HCT116 (cell line): Measurements from ENCODE around the gene LRRC74B.

Experiments
- EZH2 ChIP-seq: fragments of 200-600 bp; sonication (generic); IDR thresholded peaks from 2 replicates; pipeline ENCODE4 v1.6.1; 2017; ENCODE audit warnings: antibody characterized with exemption, mixed run types
- POLR2AphosphoS5 ChIP-seq: IDR thresholded peaks from 2 replicates; pipeline ENCODE4 v1.6.1; 2011; ENCODE audit warnings: mild to moderate bottlenecking, low read depth, low read length, moderate library complexity
- SP1 ChIP-seq: IDR thresholded peaks from 2 replicates; pipeline ENCODE4 v1.6.1; 2012; ENCODE audit warnings: low read depth
- YY1 ChIP-seq: IDR thresholded peaks from 2 replicates; pipeline ENCODE4 v1.6.1; 2011; ENCODE audit warnings: low read length, low read depth, moderate library complexity, mild to moderate bottlenecking; ENCODE audit not compliant: insufficient replicate concordance; ENCODE audit errors: extremely low read depth
- TF ChIP-seq, protein P1 (sequence below), 3 experiments: fragments of 200-600 bp in 1 of 3; sonication (generic) in 1 of 3; IDR thresholded peaks in 2 of 3; conservative IDR thresholded peaks in 1 of 3; 2 replicates each; pipeline ENCODE4 v1.5.1; 2012 to 2017; ENCODE audit warnings: low read depth in 2 of 3, low read length in 2 of 3, antibody characterized with exemption in 1 of 3, borderline replicate concordance in 1 of 3, control low read depth in 1 of 3, mild to moderate bottlenecking in 1 of 3, mixed read lengths in 1 of 3, mixed run types in 1 of 3, moderate library complexity in 1 of 3; ENCODE audit not compliant: insufficient read depth in 1 of 3

DNA sequence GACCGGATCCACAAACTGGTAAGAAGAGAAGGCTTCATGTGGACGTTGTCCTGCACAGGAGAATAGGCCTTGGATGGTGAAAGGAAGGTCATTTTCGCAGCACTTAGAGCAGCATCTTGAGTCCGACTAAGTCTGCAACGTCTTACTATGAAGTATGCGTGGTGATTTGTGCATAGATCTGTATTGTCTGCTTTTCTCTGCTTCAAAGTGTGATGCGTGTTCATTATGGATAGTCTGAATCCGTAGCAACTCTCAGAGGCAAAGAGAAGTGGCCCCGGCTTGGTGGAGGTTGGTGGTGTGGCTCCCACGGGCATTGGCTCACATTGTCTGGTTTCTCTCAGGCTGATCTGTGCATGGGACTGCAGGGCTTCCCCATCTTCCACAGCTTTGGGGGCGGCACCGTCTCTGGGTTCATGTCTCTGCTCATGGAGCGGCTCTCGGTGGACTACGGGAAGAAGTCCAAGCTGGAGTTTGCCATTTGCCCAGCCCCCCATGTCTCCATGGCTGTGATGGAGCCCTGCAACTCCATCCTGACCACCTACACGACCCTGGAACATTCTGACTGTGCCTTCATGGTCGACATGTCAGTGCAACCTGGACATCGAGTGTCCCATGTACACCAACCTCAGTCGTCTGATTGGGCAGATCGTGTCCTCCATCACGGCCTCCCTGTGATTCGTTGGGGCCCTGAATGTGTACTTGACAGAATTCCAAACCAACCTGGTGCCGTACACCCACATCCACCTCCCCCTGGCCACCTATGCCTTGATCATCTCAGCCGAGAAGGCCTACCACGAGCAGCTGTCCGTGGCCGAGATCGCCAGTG lies 21.5 kb downstream of the LRRC74B start:
- TF ChIP-seq, protein P1, sequence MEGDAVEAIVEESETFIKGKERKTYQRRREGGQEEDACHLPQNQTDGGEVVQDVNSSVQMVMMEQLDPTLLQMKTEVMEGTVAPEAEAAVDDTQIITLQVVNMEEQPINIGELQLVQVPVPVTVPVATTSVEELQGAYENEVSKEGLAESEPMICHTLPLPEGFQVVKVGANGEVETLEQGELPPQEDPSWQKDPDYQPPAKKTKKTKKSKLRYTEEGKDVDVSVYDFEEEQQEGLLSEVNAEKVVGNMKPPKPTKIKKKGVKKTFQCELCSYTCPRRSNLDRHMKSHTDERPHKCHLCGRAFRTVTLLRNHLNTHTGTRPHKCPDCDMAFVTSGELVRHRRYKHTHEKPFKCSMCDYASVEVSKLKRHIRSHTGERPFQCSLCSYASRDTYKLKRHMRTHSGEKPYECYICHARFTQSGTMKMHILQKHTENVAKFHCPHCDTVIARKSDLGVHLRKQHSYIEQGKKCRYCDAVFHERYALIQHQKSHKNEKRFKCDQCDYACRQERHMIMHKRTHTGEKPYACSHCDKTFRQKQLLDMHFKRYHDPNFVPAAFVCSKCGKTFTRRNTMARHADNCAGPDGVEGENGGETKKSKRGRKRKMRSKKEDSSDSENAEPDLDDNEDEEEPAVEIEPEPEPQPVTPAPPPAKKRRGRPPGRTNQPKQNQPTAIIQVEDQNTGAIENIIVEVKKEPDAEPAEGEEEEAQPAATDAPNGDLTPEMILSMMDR (IDR thresholded peaks at IDR 0.05 in 2 of 3, conservative IDR thresholded peaks at IDR 0.05 in 1 of 3; ENCODE audit: borderline replicate concordance in 1 of 3, insufficient read depth in 1 of 3, low read depth in 2 of 3, low read length in 2 of 3): no peak
- no peak for TF ChIP-seq YY1
- no peak for TF ChIP-seq SP1
- TF ChIP-seq POLR2AphosphoS5: no peak
- no peak for TF ChIP-seq EZH2
